Smooth muscle cell (in vitro differentiated cells): ENCODE measurements around the gene CYB5R3. TPM values are rescaled to one million over a fixed set of nuclear protein-coding genes. Genes with fewer than 3 reads are reported as not detected.

Experiments
- DNase-seq: peaks from one replicate; lab custom pipeline; 2025; ENCODE audit not compliant: unreplicated experiment; lab: John Stamatoyannopoulos, UW
- H2AFZ ChIP-seq: fragments of 200-600 bp; sonication (generic); 2 replicates; pipeline ENCODE4 v1.6.0; 2016; ENCODE audit warnings: antibody characterized with exemption, low read depth, mild to moderate bottlenecking
- H3F3A ChIP-seq: fragments of 200-600 bp; sonication (generic); 2 replicates; pipeline ENCODE4 v1.6.0; 2017; ENCODE audit warnings: antibody characterized with exemption, low read depth
- H3K27ac ChIP-seq: fragments of 200-600 bp; sonication (generic); 2 replicates; pipeline ENCODE4 v1.5.1; 2016; ENCODE audit warnings: low read depth, mild to moderate bottlenecking
- H3K27me3 ChIP-seq: fragments of 200-600 bp; sonication (generic); 2 replicates; pipeline ENCODE4 v1.6.1; 2016; ENCODE audit warnings: low read depth, mild to moderate bottlenecking
- H3K36me3 ChIP-seq: fragments of 200-600 bp; sonication (generic); 2 replicates; pipeline ENCODE4 v1.5.1; 2016; ENCODE audit warnings: low read depth
- H3K4me1 ChIP-seq: fragments of 200-600 bp; sonication (generic); 2 replicates; pipeline ENCODE4 v1.5.1; 2016; ENCODE audit warnings: low read depth
- H3K4me2 ChIP-seq: fragments of 200-600 bp; sonication (generic); 2 replicates; pipeline ENCODE4 v1.6.0; 2016; ENCODE audit warnings: mild to moderate bottlenecking
- H3K4me3 ChIP-seq: fragments of 200-600 bp; sonication (generic); 2 replicates; pipeline ENCODE4 v1.5.1; 2016; ENCODE audit warnings: mild to moderate bottlenecking
- H3K79me2 ChIP-seq: fragments of 200-600 bp; sonication (generic); 2 replicates; pipeline ENCODE4 v1.6.0; 2016; ENCODE audit warnings: low read depth, mild to moderate bottlenecking
- H3K9ac ChIP-seq: fragments of 200-600 bp; sonication (generic); 2 replicates; pipeline ENCODE4 v1.6.0; 2016; ENCODE audit warnings: low read depth
- H3K9me3 ChIP-seq: fragments of 200-600 bp; sonication (generic); replicated peaks from 2 replicates; pipeline ENCODE4 v1.5.1; 2016; ENCODE audit warnings: low read depth
- H4K20me1 ChIP-seq: fragments of 200-600 bp; sonication (generic); 2 replicates; pipeline ENCODE4 v1.6.0; 2016; ENCODE audit warnings: low read depth
- WGBS: methylation state at CpG from one replicate; pipeline ENCODE4 v1.1.7; 2016; ENCODE audit warnings: low lambda C conversion rate; 5-methylcytosine and 5-hydroxymethylcytosine counted together
- polyA plus RNA-seq: library from polyadenylated mRNA; unstranded; fragments of >200 nt; fragmentation: Nextera tagmentation; extraction: Ambion mirVana; gene quantifications from 2 replicates; pipeline ENCODE4 v1.2.1, GENCODE V29; 2016
- total RNA-seq: library from RNA; depleted of rRNA; stranded (reverse); fragments of >200 nt; gene quantifications from 2 replicates; pipeline ENCODE4 v1.2.3, GENCODE V29; 2014
- TF ChIP-seq, protein P1 (sequence below): fragments of 200-600 bp; sonication (generic); IDR thresholded peaks from 2 replicates; pipeline ENCODE4 v1.5.1; 2017; ENCODE audit warnings: borderline replicate concordance, mild to moderate bottlenecking, antibody characterized with exemption; ENCODE audit not compliant: insufficient read depth, poor library complexity, severe bottlenecking

Gene CYB5R3
- total and polyA plus RNA-seq, 2 experiments from 2014 or later = 76.8 to 365 TPM

DNA sequence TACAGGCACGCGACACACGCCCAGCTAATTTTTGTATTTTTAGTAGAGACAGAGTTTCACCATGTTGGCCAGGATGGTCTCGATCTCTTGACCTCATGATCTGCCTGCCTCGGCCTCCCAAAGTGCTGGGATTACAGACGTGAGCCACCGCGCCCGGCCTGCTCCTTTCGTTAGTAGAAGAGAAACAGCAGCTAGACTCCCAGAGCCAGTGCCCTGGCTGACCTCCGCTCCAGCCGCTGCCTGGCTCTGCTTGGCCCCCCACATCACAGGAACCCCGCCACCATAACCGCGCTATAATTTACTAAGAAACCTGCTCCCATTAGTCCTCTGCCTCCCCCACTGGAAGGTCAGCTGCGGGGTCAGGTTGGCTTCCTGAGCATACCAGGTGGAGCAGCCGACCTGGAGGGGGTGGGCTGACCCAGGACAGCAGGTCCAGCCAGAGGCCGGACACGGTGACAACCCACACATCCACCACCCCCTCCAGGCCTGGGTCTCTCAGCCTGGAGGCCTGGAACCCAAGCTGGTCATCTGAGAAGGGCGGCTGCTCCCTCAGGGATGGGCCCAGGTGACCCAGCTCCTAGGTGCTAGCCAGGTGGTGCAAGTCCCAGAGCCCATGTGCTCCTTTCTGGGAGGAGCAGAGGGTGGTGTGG, 27.0 kb downstream of the CYB5R3 start:
- Histone ChIP-seq H3K27me3 (no peaks in the 10 kb centered on the region), H3K4me2 (no peak overlapping the region), H3K27ac (no peak overlapping the region), H3K79me2 (no peaks in the 10 kb centered on the region), H2AFZ (no peak overlapping the region), H3K9ac (no peak overlapping the region), H3K36me3 (no peaks in the 10 kb centered on the region), H4K20me1 (peaks cover 16% of the 10 kb centered on the region), H3K4me3 (no peak overlapping the region), H3K4me1 (no peaks in the 10 kb centered on the region), H3K9me3 (no peaks in the 10 kb centered on the region), H3F3A (peaks cover 10% of the 10 kb centered on the region)
- 92% methylated on average over 20 of the region's 20 CpGs for WGBS
- TF ChIP-seq, protein P1, sequence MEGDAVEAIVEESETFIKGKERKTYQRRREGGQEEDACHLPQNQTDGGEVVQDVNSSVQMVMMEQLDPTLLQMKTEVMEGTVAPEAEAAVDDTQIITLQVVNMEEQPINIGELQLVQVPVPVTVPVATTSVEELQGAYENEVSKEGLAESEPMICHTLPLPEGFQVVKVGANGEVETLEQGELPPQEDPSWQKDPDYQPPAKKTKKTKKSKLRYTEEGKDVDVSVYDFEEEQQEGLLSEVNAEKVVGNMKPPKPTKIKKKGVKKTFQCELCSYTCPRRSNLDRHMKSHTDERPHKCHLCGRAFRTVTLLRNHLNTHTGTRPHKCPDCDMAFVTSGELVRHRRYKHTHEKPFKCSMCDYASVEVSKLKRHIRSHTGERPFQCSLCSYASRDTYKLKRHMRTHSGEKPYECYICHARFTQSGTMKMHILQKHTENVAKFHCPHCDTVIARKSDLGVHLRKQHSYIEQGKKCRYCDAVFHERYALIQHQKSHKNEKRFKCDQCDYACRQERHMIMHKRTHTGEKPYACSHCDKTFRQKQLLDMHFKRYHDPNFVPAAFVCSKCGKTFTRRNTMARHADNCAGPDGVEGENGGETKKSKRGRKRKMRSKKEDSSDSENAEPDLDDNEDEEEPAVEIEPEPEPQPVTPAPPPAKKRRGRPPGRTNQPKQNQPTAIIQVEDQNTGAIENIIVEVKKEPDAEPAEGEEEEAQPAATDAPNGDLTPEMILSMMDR = no peak
- no peak for DNase-seq

DNA sequence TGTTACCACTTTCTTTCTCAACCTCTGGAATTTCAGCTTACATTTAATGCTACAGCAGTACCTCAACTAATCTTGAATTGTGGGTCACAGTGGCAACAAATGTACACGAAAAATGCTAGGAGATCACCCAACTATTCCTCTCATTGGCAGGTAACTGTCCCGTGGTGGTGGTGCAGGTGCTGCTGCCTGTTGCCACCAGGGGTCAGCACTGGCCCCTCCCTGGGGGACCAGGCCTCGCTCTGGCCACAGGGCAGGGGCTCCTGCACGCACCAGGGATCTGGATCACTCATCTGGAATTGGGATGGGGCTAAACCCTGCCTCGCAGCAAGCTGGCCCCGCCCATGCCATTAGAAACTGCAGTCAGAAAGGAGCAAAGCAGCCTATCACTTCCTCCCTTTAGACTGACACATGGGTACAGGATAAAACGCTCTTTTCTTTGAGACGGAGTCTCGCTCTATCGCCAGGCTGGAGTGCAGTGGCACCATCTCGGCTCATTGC, 27.6 kb downstream of the CYB5R3 start:
- Histone ChIP-seq H4K20me1 (peaks cover 16% of the 10 kb centered on the region), H3K4me3 (no peak overlapping the region), H3F3A (peaks cover 10% of the 10 kb centered on the region), H3K27ac (no peak overlapping the region), H3K4me2 (no peak overlapping the region), H3K79me2 (no peaks in the 10 kb centered on the region), H3K4me1 (no peaks in the 10 kb centered on the region), H3K27me3 (no peaks in the 10 kb centered on the region), H2AFZ (no peak overlapping the region), H3K9ac (no peak overlapping the region), H3K9me3 (no peaks in the 10 kb centered on the region), H3K36me3 (no peaks in the 10 kb centered on the region)
- TF ChIP-seq, protein P1 = peak; percentile 81
- DNase-seq = peak; percentile 29
- 58% methylated on average over 11 of the region's 11 CpGs for WGBS

DNA sequence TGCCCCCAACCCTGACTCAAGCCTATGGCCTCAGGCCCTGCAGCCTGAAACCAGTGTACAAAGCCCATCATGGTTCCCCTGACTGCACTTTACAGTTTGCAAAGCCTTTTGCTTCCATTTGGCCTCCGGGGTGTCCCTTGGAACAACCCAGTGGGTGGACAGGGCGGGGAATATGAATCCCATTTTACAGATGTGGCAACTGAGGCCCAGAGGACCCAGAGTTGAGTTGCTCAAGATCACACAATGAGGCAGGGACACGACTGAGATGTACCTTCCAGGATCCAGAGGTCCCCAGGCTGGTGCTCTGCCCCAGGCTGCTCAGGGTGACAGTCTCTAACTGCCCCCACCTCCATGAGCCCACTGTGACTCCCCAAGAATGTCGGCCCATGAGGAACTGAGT, 29.1 kb downstream of the CYB5R3 start:
- Histone ChIP-seq H3K27me3 (no peaks in the 10 kb centered on the region), H3K4me3 (no peak overlapping the region), H2AFZ (no peak overlapping the region), H3K79me2 (no peaks in the 10 kb centered on the region), H4K20me1 (peaks cover 16% of the 10 kb centered on the region), H3K36me3 (no peaks in the 10 kb centered on the region), H3F3A (peaks cover 10% of the 10 kb centered on the region), H3K9ac (no peak overlapping the region), H3K4me2 (no peak overlapping the region), H3K9me3 (no peaks in the 10 kb centered on the region), H3K4me1 (no peaks in the 10 kb centered on the region), H3K27ac (peak overlapping the region; percentile 17)
- 95% methylated on average over 4 of the region's 4 CpGs for WGBS
- DNase-seq = no peak
- TF ChIP-seq, protein P1 = no peak
